WTC11 (cell line): Measurements from ENCODE around the gene HEXD.

Source experiments
- CBFB ChIP-seq: sonication (generic); formaldehyde crosslinking; IDR thresholded peaks from 2 replicates; pipeline ENCODE4 v1.8.1; 2022; ENCODE audit warnings: mild to moderate bottlenecking, low read depth, missing genetic modification reagents
- ETV6 ChIP-seq: sonication (generic); formaldehyde crosslinking; IDR thresholded peaks from 2 replicates; pipeline ENCODE4 v1.8.1; 2022; ENCODE audit warnings: mild to moderate bottlenecking, missing genetic modification reagents
- SP1 ChIP-seq: sonication (generic); formaldehyde crosslinking; conservative IDR thresholded peaks from 2 replicates; pipeline ENCODE4 v1.8.1; 2022; ENCODE audit warnings: missing genetic modification reagents
- TCF7 ChIP-seq: sonication (generic); formaldehyde crosslinking; IDR thresholded peaks from 2 replicates; pipeline ENCODE4 v1.8.0; 2022; ENCODE audit warnings: mild to moderate bottlenecking, low read depth, missing genetic modification reagents, moderate library complexity
- TEAD1 ChIP-seq: sonication (generic); formaldehyde crosslinking; IDR thresholded peaks from 2 replicates; pipeline ENCODE4 v1.8.0; 2022; ENCODE audit warnings: mild to moderate bottlenecking, missing genetic modification reagents
- ZNF317 ChIP-seq: sonication (generic); formaldehyde crosslinking; IDR thresholded peaks from 2 replicates; pipeline ENCODE4 v1.8.1; 2023; ENCODE audit warnings: low read depth, mild to moderate bottlenecking, moderate library complexity, missing genetic modification reagents, borderline replicate concordance
- TF ChIP-seq, protein P1 (sequence below): sonication (generic); formaldehyde crosslinking; IDR thresholded peaks from 2 replicates; pipeline ENCODE4 v1.8.0; 2022; ENCODE audit warnings: missing genetic modification reagents
- TF ChIP-seq, protein P2 (sequence below): fragments of 200-600 bp; IDR thresholded peaks from 2 replicates; pipeline ENCODE4 v1.8.0; 2022; ENCODE audit warnings: antibody characterized with exemption
- TF ChIP-seq, protein P3 (sequence below): sonication (generic); formaldehyde crosslinking; IDR thresholded peaks from 2 replicates; pipeline ENCODE4 v1.8.1; 2023; ENCODE audit warnings: mild to moderate bottlenecking, moderate library complexity, missing genetic modification reagents

DNA sequence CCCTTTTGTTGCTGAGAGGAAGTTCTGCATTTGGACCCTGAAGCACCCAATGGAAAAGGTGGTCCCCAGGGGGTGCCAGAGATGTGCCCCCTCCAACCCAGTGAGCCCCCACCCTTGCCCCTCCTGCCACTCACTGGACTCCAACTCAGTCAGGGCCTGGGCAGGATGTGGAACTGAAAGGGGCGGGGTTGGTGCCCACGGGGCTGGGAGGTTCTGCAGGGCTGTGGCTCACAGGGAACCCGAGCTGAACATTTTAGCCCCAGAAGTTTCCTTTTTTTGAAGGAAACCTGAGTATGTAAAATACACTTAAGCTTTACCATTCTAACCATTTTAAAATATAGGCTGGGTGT, 16.0 kb downstream of the HEXD start:
- no peak for TF ChIP-seq TCF7 (CRISPR knock-in tag)
- TF ChIP-seq, protein P1, sequence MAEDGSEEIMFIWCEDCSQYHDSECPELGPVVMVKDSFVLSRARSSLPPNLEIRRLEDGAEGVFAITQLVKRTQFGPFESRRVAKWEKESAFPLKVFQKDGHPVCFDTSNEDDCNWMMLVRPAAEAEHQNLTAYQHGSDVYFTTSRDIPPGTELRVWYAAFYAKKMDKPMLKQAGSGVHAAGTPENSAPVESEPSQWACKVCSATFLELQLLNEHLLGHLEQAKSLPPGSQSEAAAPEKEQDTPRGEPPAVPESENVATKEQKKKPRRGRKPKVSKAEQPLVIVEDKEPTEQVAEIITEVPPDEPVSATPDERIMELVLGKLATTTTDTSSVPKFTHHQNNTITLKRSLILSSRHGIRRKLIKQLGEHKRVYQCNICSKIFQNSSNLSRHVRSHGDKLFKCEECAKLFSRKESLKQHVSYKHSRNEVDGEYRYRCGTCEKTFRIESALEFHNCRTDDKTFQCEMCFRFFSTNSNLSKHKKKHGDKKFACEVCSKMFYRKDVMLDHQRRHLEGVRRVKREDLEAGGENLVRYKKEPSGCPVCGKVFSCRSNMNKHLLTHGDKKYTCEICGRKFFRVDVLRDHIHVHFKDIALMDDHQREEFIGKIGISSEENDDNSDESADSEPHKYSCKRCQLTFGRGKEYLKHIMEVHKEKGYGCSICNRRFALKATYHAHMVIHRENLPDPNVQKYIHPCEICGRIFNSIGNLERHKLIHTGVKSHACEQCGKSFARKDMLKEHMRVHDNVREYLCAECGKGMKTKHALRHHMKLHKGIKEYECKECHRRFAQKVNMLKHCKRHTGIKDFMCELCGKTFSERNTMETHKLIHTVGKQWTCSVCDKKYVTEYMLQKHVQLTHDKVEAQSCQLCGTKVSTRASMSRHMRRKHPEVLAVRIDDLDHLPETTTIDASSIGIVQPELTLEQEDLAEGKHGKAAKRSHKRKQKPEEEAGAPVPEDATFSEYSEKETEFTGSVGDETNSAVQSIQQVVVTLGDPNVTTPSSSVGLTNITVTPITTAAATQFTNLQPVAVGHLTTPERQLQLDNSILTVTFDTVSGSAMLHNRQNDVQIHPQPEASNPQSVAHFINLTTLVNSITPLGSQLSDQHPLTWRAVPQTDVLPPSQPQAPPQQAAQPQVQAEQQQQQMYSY (CRISPR knock-in tag): no peak
- no peak for TF ChIP-seq SP1 (CRISPR knock-in tag)
- TF ChIP-seq, protein P2, sequence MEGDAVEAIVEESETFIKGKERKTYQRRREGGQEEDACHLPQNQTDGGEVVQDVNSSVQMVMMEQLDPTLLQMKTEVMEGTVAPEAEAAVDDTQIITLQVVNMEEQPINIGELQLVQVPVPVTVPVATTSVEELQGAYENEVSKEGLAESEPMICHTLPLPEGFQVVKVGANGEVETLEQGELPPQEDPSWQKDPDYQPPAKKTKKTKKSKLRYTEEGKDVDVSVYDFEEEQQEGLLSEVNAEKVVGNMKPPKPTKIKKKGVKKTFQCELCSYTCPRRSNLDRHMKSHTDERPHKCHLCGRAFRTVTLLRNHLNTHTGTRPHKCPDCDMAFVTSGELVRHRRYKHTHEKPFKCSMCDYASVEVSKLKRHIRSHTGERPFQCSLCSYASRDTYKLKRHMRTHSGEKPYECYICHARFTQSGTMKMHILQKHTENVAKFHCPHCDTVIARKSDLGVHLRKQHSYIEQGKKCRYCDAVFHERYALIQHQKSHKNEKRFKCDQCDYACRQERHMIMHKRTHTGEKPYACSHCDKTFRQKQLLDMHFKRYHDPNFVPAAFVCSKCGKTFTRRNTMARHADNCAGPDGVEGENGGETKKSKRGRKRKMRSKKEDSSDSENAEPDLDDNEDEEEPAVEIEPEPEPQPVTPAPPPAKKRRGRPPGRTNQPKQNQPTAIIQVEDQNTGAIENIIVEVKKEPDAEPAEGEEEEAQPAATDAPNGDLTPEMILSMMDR: no peak
- TF ChIP-seq, protein P3, sequence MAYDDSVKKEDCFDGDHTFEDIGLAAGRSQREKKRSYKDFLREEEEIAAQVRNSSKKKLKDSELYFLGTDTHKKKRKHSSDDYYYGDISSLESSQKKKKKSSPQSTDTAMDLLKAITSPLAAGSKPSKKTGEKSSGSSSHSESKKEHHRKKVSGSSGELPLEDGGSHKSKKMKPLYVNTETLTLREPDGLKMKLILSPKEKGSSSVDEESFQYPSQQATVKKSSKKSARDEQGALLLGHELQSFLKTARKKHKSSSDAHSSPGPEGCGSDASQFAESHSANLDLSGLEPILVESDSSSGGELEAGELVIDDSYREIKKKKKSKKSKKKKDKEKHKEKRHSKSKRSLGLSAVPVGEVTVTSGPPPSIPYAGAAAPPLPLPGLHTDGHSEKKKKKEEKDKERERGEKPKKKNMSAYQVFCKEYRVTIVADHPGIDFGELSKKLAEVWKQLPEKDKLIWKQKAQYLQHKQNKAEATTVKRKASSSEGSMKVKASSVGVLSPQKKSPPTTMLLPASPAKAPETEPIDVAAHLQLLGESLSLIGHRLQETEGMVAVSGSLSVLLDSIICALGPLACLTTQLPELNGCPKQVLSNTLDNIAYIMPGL (CRISPR knock-in tag): no peak
- no peak for TF ChIP-seq ETV6
- TF ChIP-seq TEAD1: no peak
- no peak for TF ChIP-seq CBFB (CRISPR knock-in tag)
- no peak for TF ChIP-seq ZNF317 (CRISPR knock-in tag)
